Prostate gland (tissue), 2 donors: ENCODE results near the gene HCN3. TPM values are rescaled to one million over a fixed set of nuclear protein-coding genes. Genes with fewer than 3 reads are reported as not detected.
"Not testable (repeated sequence)": the region's sequence is repeated elsewhere in the genome, so short reads cannot be mapped to it uniquely, and the experiment has no call there.

Experiments used
- DNase-seq: peaks from one replicate; pipeline ENCODE4 v3.0.0-alpha.2; 2019; ENCODE audit warnings: low spot score
- H3K27ac ChIP-seq, 2 donors: fragments of 200-600 bp; sonication (generic); 2 replicates each; pipeline ENCODE4 v1.5.1; 2017 to 2019
- H3K27me3 ChIP-seq: fragments of 200-600 bp; sonication (generic); replicated peaks from 2 replicates; pipeline ENCODE4 v1.5.1; 2019; ENCODE audit not compliant: insufficient read depth
- H3K36me3 ChIP-seq, 2 donors: fragments of 200-600 bp; sonication (generic); 1 replicate in 1 of 2; 2 replicates in 1 of 2; pipeline versions ENCODE4 v1.5.1 to v1.8.1; 2017 to 2019
- H3K4me1 ChIP-seq: fragments of 200-600 bp; sonication (generic); replicated peaks from 2 replicates; pipeline ENCODE4 v1.5.1; 2019
- H3K4me3 ChIP-seq, 2 donors: fragments of 200-600 bp; sonication (generic); 2 replicates each; pipeline ENCODE4 v1.5.1; 2017 to 2019
- H3K9me3 ChIP-seq: fragments of 200-600 bp; sonication (generic); 2 replicates; pipeline ENCODE4 v1.5.1; 2017
- POLR2A ChIP-seq: fragments of 450-650 bp; IDR thresholded peaks from one replicate; pipeline ENCODE4 v1.6.1; 2016; ENCODE audit warnings: antibody characterized with exemption, mild to moderate bottlenecking
- POLR2AphosphoS5 ChIP-seq: sonication (generic); formaldehyde crosslinking; IDR thresholded peaks from one replicate; pipeline ENCODE4 v1.6.1; 2017; ENCODE audit warnings: antibody characterized with exemption
- WGBS: methylation state at CpG from one replicate; pipeline ENCODE4 v1.1.5; 2018; 5-methylcytosine and 5-hydroxymethylcytosine counted together
- intact Hi-C: fragments of 100-400 bp; cut with DNase I; formaldehyde crosslinking; loops from one replicate; pipeline ENCODE4 v1.14.2; 2022
- total RNA-seq, 2 donors: library from RNA; depleted of rRNA; stranded (reverse); fragments of >200 nt; gene quantifications; one replicate each; pipeline ENCODE4 v1.1.0, GENCODE V29; 2016
- TF ChIP-seq, protein P1 (sequence below), 4 experiments: fragments of 200-600 bp in 2 of 4; fragments of 450-650 bp in 2 of 4; sonication (generic) in 2 of 4; IDR thresholded peaks; 1 replicate in 3 of 4; 2 replicates in 1 of 4; pipeline ENCODE4 v1.5.1; 2016 to 2019; ENCODE audit warnings: antibody characterized with exemption in 4 of 4, mild to moderate bottlenecking in 2 of 4, moderate library complexity in 2 of 4

The HCN3 gene
- total RNA-seq, 2 donors from 2014 or later, result 1.9 to 2.6 TPM

DNA sequence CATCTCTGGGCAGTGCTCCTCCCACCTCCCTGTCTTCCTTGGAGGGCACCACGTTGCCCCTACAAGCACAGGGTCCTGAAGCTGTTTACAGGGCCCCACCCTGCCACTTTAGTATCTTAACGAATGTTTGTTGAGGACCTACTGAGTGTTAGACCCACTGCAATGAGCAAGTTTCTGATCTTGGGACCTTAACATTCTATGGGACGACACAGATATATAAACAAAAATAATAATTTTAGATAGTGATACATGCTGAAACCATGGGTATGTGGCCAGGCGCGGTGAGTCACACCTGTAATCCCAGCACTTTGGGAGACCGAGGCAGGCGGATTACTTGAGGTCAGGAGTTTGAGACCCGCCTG is 32.1 kb upstream of the HCN3 start:
- no peaks in the 10 kb centered on the region for H3K4me1 ChIP-seq
- H3K9me3 ChIP-seq, result no peaks in the 10 kb centered on the region
- no peak for DNase-seq
- intact Hi-C loops, result no loop called here
- TF ChIP-seq POLR2AphosphoS5 (no peak), POLR2A (no peak)
- TF ChIP-seq, protein P1, sequence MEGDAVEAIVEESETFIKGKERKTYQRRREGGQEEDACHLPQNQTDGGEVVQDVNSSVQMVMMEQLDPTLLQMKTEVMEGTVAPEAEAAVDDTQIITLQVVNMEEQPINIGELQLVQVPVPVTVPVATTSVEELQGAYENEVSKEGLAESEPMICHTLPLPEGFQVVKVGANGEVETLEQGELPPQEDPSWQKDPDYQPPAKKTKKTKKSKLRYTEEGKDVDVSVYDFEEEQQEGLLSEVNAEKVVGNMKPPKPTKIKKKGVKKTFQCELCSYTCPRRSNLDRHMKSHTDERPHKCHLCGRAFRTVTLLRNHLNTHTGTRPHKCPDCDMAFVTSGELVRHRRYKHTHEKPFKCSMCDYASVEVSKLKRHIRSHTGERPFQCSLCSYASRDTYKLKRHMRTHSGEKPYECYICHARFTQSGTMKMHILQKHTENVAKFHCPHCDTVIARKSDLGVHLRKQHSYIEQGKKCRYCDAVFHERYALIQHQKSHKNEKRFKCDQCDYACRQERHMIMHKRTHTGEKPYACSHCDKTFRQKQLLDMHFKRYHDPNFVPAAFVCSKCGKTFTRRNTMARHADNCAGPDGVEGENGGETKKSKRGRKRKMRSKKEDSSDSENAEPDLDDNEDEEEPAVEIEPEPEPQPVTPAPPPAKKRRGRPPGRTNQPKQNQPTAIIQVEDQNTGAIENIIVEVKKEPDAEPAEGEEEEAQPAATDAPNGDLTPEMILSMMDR (IDR thresholded peaks at IDR 0.05), result no peak
- peak overlapping the region; percentile 50 to 55 for H3K4me3 ChIP-seq
- WGBS, result 61% methylated on average over 8 of the region's 8 CpGs
- no peaks in the 10 kb centered on the region for H3K27me3 ChIP-seq
- no peaks in the 10 kb centered on the region for H3K36me3 ChIP-seq
- peak overlapping the region; percentile 88 to 89 for H3K27ac ChIP-seq

DNA sequence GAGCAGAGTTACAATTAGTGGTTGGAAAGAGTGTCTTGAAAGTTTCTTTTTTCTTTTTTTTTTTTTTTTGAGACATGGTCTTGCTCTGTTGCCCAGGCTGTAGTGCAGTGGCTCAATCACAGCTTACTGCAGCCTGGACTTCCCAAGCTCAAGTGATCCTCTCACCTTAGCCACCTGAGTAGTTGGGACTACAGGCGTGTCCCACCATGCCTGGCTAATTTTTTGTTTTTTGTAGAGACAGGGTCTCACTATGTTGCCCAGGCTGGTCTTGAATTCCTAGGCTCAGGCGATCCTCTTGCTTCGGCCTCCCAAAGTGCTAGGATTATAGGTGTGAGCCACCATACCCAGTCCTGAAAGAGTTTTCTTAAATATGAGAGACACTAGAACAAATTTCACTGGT is 30.5 kb upstream of the HCN3 start:
- H3K9me3 ChIP-seq, DNase-seq, H3K27me3 ChIP-seq, H3K27ac ChIP-seq, H3K4me3 ChIP-seq, H3K36me3 ChIP-seq, H3K4me1 ChIP-seq, intact Hi-C loops: not testable (repeated sequence)
- WGBS, result 92% methylated on average over 3 of the region's 3 CpGs

DNA sequence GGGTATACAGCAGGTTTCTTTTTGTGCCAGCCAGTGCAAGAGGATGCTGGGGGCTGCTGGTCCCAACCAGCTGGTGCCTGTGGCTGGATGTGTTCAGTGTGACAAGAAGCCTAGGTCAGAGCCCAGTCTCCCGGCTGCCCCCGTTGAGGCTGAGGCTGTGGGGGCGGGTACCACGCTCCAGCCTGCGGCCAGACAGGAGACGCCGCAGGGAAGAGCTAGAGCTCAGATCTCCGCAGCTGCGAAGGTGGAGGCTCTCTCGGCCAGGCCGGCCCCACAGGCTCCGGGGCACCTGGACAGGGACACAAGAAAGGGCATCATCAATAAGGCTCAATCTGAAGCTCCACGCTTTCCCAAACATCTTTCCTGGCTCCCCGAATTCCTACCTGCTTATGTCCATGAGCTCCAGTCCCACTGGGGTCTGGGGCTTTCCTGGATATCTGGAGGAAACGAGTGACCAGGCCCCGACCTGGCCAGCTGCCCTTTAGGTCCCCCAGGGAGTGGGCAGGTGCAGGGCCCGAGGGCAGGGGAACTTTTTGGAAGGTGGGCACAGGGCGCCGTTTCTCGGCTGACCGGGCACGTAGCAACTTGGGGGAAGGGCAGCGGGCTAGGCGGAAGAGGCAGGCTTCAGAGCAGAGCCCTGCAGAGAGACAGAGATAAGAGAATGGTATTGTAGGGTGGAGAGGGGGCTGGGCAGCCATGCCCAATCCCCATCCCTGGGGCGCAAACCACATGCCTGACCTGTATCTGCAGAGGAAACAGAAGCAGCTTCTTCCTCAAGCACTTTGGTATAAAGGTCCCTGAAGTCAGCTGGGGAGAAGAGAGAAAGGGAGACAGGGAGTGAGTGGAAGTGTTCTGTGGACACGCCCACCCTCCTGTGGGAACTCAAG is 29.4 kb upstream of the HCN3 start:
- Histone ChIP-seq H3K4me3 (no peak overlapping the region), H3K27ac (no peak overlapping the region), H3K4me1 (no peaks in the 10 kb centered on the region), H3K36me3 (no peaks in the 10 kb centered on the region), H3K27me3 (no peaks in the 10 kb centered on the region), H3K9me3 (no peaks in the 10 kb centered on the region)
- intact Hi-C loops, result no loop called here
- no peak for DNase-seq
- 85% methylated on average over 26 of the region's 26 CpGs for WGBS
- TF ChIP-seq, protein P1 (IDR thresholded peaks at IDR 0.05), result no peak

DNA sequence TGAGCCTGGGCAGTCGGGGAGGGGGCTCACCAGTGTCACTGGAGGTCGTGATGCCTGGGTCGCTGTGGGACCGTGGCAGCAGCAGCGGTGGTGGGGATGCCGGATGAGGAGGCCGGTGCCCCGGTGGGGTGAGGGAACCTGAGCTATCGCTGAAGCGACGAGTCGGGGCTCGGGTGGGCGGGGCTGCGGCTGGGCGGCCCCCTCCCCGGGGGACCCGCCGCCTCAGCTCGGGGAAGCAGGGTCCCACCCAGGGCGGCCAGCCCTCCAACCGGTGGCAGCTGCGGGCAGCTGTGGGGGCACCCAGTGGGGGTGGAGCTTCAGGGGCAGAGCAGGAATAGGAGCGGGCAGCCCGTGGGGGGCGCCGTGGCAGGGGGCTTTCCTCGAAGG is 27.0 kb upstream of the HCN3 start:
- Histone ChIP-seq H3K4me1 (peaks cover 8% of the 10 kb centered on the region), H3K36me3 (no peaks in the 10 kb centered on the region), H3K9me3 (no peaks in the 10 kb centered on the region), H3K27me3 (no peaks in the 10 kb centered on the region), H3K27ac (no peak overlapping the region), H3K4me3 (no peak overlapping the region)
- intact Hi-C loops, result loop anchor here (5.0 kb wide), 1 partner anchor 57 kb away; the partner anchor contains the start of gene FDPS
- TF ChIP-seq, protein P1 (IDR thresholded peaks at IDR 0.05), result no peak
- no peak for TF ChIP-seq POLR2A
- DNase-seq, result no peak
- WGBS, result 51% methylated on average over 12 of the region's 28 CpGs

DNA sequence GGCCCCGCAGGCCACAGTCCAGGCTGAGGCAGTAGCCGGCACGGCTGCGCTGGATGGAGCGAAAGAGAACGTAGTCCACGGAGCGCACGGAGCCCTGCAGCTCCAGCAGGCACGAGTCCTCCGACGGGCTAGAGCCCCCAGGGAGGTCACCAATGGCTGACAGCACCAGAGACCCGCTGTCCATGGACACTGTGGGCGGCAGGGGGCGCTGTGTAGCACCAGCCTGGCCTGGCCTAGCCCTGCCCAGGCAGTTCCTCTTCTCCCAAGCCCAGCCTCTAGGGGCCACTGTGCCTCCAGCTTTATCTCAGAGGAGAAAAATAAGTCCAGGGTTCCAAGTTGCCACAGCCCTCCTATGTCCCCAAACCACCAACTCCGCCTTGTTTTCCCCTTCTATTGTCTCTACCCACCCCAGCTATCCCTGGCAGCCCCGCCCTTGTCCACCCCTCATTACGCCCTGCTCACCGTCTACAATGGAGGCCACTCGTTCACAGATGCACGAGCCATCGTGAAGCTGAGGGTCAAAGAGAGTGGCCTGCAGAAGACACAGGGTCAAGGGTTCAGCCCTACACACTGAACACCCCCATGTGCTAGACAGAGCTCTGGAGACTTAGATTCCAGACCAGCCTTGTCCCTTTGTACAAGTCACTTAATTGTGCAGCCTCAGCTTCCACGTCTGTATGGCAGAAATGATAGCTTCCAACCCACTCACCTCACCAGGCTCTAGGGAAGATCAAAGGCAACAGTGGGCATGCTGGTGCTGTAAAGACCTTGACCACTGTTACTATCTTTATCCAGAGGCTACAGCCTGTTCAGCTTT is 26.4 kb upstream of the HCN3 start:
- H3K36me3 ChIP-seq, result no peaks in the 10 kb centered on the region
- H3K4me1 ChIP-seq, result peaks cover 9% of the 10 kb centered on the region
- H3K4me3 ChIP-seq, result no peak overlapping the region
- H3K27me3 ChIP-seq, result no peaks in the 10 kb centered on the region
- peak; percentile 87 for DNase-seq
- 30% methylated on average over 23 of the region's 23 CpGs for WGBS
- intact Hi-C loops, result loop anchor here (5.0 kb wide), 1 partner anchor 56 kb away; the partner anchor contains the start of gene FDPS
- H3K9me3 ChIP-seq, result no peaks in the 10 kb centered on the region
- H3K27ac ChIP-seq, result no peak overlapping the region
- no peak for TF ChIP-seq POLR2A
- TF ChIP-seq POLR2AphosphoS5, result peak; percentile 73
- TF ChIP-seq, protein P1 (IDR thresholded peaks at IDR 0.05), result peak; percentile 94 to 100 (median 98)
